ENCODE data around the gene PTPRM. TPM values are rescaled to one million over a fixed set of nuclear protein-coding genes. Genes with fewer than 3 reads are reported as not detected.

Gene PTPRM
- total RNA-seq, 1 experiment from 2014 or later = 6.2 TPM

GRCh38 chr18:7886436-7886835 lies 319.3 kb downstream of the PTPRM start:
- Histone ChIP-seq H4K20me1 (ENCODE audit: control insufficient read depth, insufficient read depth, insufficient read length) (no peaks in the 10 kb centered on the region), H3K23me2 (ENCODE audit: insufficient read length, low read depth, low read length, poor library complexity, severe bottlenecking) (no peaks in the 10 kb centered on the region), H3K56ac (ENCODE audit: insufficient read length, low read depth, low read length) (no peak overlapping the region), H3K9me3 (ENCODE audit: control insufficient read depth, low read depth, low read length) (no peaks in the 10 kb centered on the region), H2BK15ac (ENCODE audit: low read depth, low read length) (no peak overlapping the region), H3K14ac (ENCODE audit: insufficient read depth, low read length) (no peak overlapping the region), H3K79me2 (ENCODE audit: insufficient read depth, low read length) (no peaks in the 10 kb centered on the region), H2BK12ac (ENCODE audit: insufficient read length, low read depth, low read length) (no peak overlapping the region), H3K4me2 (ENCODE audit: insufficient read depth, insufficient read length, low read length) (no peak overlapping the region), H2BK20ac (ENCODE audit: low read depth, low read length, poor library complexity, severe bottlenecking) (no peak overlapping the region), H3K79me1 (ENCODE audit: insufficient read depth, low read depth, low read length, poor library complexity, severe bottlenecking) (no peaks in the 10 kb centered on the region), H3K27me3 (ENCODE audit: insufficient read depth, low read length) (no peaks in the 10 kb centered on the region), H4K91ac (ENCODE audit: insufficient read length, low read depth, low read length) (no peak overlapping the region), H3K23ac (ENCODE audit: insufficient read length, low read depth, low read length) (no peak overlapping the region), H4K5ac (ENCODE audit: insufficient read length, low read depth, low read length) (no peak overlapping the region), H3T11ph (ENCODE audit: low read length) (no peak overlapping the region), H3K4me1 (ENCODE audit: insufficient read depth, low read length) (no peaks in the 10 kb centered on the region), H2AFZ (ENCODE audit: low read length) (no peak overlapping the region), H3K4ac (ENCODE audit: low read depth, low read length) (no peak overlapping the region), H3K9ac (ENCODE audit: extremely low read depth, insufficient read length, low read length) (no peak overlapping the region), H4K8ac (replicated peaks; ENCODE audit: insufficient read length, low read depth, low read length) (no peak overlapping the region), H2BK120ac (ENCODE audit: low read depth, low read length, poor library complexity, severe bottlenecking) (no peak overlapping the region), H3K18ac (ENCODE audit: insufficient read length, low read depth, low read length) (no peak overlapping the region), H2AK5ac (ENCODE audit: insufficient read length, low read length) (no peak overlapping the region), H3K27ac (ENCODE audit: insufficient read length, low read depth, low read length) (no peak overlapping the region), H2BK5ac (ENCODE audit: insufficient read length, low read length) (no peak overlapping the region)
- no peak overlapping the region for H3K27ac Mint-ChIP-seq
- no peak for DNase-seq
- no peaks in the 10 kb centered on the region; the same call in 1 of the 2 replicates for H3K27me3 Mint-ChIP-seq (ENCODE audit: low read depth)
- no peak for TF ChIP-seq CTCF (conservative IDR thresholded peaks at IDR 0.05)
- H3K9me3 Mint-ChIP-seq = no peaks in the 10 kb centered on the region; a peak in 1 of 5 replicates
- no CpG with 5 or more reads among the region's 2 CpGs for WGBS (ENCODE audit: extremely low coverage, insufficient read length, low lambda C conversion rate)
- H3K4me1 Mint-ChIP-seq = peaks cover 2 to 4% of the 10 kb centered on the region in 2 experiments; a peak in 3 of 4 replicates
- H3K4me3 Mint-ChIP-seq = no peak overlapping the region
- H3K36me3 Mint-ChIP-seq (ENCODE audit: insufficient read depth in 1 of 3, low read depth in 3 of 3) = no peaks in the 10 kb centered on the region
